ENCODE data around the gene TLCD2. TPM values are rescaled to one million over a fixed set of nuclear protein-coding genes. Genes with fewer than 3 reads are reported as not detected.

The TLCD2 gene
- total and polyA plus RNA-seq, 2 of the 13 experiments (the other 11 are each of a cell fraction or from before 2014, with no cell fraction given), result 0.90 to 1.1 TPM

- TF ChIP-seq ZBTB39 (CRISPR knock-in tag; IDR thresholded peaks at IDR 0.05), result no peak
- TF ChIP-seq ZNF841 (CRISPR knock-in tag; IDR thresholded peaks at IDR 0.05; ENCODE audit: borderline replicate concordance), result no peak
- no peak for TF ChIP-seq SKI (IDR thresholded peaks at IDR 0.05; ENCODE audit: partially characterized antibody)
- no peak for TF ChIP-seq NFATC3 (CRISPR knock-in tag; IDR thresholded peaks at IDR 0.05)
- no peak; the same call in 1 of the 2 replicates for TF ChIP-seq ZNF124 (CRISPR knock-in tag; IDR thresholded peaks at IDR 0.05)
- no peak for TF ChIP-seq STAT6 (CRISPR knock-in tag; IDR thresholded peaks at IDR 0.05; ENCODE audit: borderline replicate concordance)
- peak in 1 of 2 experiments; percentile 78; a peak in 2 of 4 replicates for TF ChIP-seq NR2F1 (CRISPR knock-in tag; IDR thresholded peaks at IDR 0.05)
- peak; percentile 43; the same call in 1 of the 2 replicates for TF ChIP-seq HNF1A (IDR thresholded peaks at IDR 0.05; ENCODE audit: low read depth)
- TF ChIP-seq HNF1A (CRISPR knock-in tag; IDR thresholded peaks at IDR 0.05; ENCODE audit: borderline replicate concordance), result no peak
- no peak for TF ChIP-seq TAF1 (CRISPR knock-in tag; IDR thresholded peaks at IDR 0.05)
- TF ChIP-seq NFKB2 (CRISPR knock-in tag; IDR thresholded peaks at IDR 0.05; ENCODE audit: borderline replicate concordance), result no peak
- TF ChIP-seq ARID5B (CRISPR knock-in tag; IDR thresholded peaks at IDR 0.05), result no peak
- no peak for TF ChIP-seq CENPX (CRISPR knock-in tag; IDR thresholded peaks at IDR 0.05)
- no peak for TF ChIP-seq TSC22D2 (CRISPR knock-in tag; IDR thresholded peaks at IDR 0.05; ENCODE audit: borderline replicate concordance)
- no peak for TF ChIP-seq ATRX (CRISPR knock-in tag; IDR thresholded peaks at IDR 0.05; ENCODE audit: borderline replicate concordance)
Measured at GRCh38 chr17:1716912-1717695, 6.9 kb upstream of the TLCD2 start (continued).

All from HepG2 (cell line).